Skeletal muscle cell (primary cell): ENCODE measurements around the gene S1PR2.
A peak's percentile ranks its signal among the peaks of the same experiment; 100 is the strongest.
"Not testable (repeated sequence)": the region's sequence is repeated elsewhere in the genome, so short reads cannot be mapped to it uniquely, and the experiment has no call there.

Experiments used
- DNase-seq: peaks from one replicate; pipeline ENCODE4 v3.0.0-alpha.2; 2010; ENCODE audit warnings: low read depth
- H3K4me3 ChIP-seq: 2 replicates; pipeline ENCODE4 v1.5.1; 2011; ENCODE audit warnings: low read depth, mild to moderate bottlenecking, control low read depth, low read length, moderate library complexity

Gene S1PR2

DNA sequence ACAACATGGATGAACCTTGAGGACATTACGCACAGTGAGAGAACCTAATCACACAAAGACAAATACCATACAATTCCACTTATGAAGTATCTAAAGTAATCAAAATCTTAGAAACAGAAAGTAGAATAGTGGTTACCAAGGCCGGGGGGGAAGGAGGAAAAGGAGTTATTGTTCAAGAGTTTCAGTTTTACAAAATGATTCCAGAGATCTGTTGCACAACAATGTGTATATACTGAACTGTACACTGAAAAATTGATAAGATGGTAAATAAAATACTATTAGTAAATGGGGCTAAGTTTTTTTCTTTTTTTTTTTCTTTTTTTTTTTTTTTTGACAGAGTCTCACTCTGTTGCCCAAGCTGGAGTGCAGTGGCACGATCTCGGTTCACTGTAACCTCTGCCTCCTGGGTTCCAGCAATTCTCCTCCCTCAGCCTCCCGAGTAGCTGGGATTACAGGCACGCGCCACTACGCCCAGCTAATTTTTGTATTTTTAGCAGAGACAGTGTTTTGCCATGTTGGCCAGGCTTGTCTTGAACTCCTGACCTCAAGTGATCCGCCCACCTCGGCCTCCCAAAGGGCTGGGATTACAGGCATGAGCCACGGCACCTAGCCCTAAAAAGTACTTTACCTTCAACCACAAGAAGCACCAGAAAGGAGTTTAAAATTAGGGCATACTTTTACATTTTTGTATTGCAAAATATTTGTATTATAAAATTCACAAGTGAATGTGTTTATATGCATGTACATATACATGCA, 32.1 kb downstream of the S1PR2 start:
- not testable (repeated sequence) for H3K4me3 ChIP-seq, DNase-seq

DNA sequence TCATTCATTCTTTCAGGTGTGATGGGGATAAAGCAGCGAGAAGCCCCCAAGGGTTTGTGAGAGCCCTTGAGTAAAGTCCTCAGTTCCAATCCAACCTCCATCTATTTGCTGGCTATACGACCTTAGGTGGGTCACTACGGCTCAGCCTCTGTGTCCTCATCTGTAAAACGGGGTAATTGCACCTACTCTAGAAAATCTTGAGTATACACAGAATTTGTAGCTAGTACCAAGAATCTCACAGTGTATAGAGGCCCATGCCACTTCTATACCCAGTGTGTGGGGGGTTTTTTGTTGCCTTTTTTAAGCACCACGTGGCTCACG, 36.0 kb downstream of the S1PR2 start:
- no peak for DNase-seq
- H3K4me3 ChIP-seq: peak overlapping the region; percentile 87

DNA sequence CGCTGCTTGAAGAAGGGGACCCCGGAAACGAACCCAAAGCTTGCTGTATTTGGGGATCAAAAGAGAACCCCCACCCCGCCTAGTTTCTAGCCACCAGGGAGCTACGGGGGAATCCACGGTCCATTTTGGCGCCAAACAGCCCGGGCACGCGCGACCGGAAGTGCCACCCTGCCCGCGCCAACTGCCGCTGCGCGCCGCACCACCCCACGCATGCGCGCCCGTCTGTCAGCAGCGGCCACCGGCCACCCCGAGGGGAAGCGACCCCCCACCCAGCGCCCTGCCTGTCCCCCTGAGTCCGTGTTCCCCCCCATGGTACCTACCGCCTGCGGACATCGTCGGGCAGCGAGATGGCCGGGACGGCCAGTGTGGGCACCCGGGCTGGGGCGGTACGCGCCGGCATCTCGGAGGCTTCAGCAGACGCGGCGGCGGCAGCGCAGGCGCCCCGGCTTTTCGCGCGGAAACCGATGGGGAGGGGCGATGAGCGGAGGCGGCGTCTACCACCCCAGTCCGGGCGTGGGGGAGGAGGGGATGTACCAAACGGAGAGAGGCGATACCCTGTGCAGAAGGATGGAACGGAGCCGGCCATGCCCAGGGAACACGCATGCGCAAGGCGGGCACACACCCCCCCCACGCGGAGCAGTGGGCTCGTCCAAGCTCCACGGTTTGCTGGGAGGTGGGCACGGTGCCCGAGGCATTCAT, 36.5 kb downstream of the S1PR2 start, which contains the start of gene DNMT1:
DNMT1 (minus strand) TSS at position 454 of the 699 bp plus-strand sequence; CDS start at position 400, 54 bp downstream.
- DNase-seq: peak; percentile 91
- peak within 1 kb of the TSS; percentile 87 for H3K4me3 ChIP-seq

DNA sequence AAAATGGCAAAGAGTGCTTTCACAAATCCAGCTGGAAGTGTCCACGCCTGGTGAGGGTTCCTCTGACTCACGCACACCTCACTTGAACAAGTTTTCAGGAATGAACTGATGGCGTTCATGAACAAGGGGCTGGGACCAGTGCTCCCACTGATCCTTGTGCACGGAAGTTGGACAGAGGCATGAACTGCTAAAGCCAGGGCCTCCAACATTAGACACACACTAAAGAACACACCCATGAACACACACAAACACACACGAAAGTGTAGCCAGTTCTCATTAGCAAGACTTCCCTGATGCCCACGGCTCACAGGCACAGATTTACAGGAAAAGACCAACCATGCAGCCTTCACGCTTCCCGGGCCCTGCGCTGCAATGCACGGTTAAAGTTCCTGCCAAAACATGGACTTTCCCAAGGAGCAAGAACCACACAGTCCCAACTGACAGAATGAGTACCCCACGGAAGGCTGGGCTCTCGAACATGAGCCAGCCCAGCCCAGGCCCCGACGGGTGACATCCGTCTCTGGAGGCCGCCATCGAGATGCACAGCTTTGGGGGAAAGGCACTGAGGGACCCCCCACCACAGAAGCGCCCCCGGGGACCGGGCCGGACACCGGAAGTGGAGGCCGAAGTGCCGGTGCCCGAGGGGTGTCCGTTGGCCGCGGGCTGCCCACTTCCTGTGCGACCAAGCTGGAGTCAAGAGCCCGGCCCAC, 37.2 kb downstream of the S1PR2 start:
- H3K4me3 ChIP-seq: peak overlapping the region; percentile 87
- no peak for DNase-seq

DNA sequence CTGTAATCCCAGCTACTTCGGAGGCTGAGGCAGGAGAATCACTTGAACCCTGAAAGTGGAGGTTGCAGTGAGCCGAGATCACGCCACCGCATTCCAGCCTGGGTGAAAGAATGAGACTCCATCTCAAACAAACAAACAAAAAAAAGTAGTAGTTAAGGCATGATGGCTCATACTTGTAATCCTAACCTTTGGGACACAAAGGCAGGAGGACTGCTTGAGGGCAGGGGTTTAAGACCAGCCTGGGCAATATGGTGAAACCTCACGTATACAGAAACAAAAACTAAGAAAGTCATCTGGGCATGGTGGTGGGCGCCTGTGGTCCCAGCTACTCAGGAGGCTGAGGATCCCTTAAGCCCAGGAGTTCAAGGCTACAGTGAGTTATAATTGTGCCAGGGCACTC, 38.2 kb downstream of the S1PR2 start:
- H3K4me3 ChIP-seq: no peak overlapping the region
- DNase-seq: no peak

DNA sequence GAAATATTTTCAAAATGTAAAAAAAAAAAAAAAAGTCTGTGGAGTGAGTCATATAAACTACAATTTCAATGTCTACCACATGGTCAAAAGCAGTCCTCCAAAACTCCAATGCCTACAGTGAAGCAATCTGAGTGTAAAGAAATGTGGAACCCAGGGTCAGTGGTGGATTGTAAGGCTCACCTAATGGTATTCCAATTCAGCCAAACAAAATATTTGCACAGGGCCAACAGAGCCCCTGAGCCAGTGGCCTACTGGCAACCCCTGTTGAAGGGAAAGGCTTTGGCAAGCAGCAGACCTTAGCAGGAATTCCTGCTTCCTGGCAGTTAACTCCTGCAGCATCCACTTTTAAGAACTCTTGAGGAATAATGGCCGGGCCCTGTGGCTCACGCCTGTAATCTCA, 39.8 kb downstream of the S1PR2 start:
- DNase-seq: peak; percentile 79
- no peak overlapping the region for H3K4me3 ChIP-seq

DNA sequence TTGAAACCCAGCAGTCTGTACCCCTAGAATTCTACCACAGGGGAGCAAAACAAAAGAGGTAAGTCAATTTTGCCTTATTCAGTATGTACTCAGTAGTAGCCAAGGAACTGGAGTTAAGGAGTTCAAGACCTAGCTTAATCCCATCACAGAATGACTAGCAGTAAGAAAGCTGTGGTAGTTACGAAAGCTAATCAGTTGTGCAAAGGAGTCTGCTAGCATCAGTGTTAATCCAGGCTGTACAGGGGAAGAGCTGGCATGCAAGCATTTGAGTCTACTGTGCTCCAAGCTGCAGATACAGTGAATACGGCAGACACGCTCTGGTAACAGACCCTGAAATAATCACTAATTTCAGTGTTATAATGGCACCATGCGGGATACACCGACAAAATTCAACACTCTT, 41.1 kb downstream of the S1PR2 start:
- no peak overlapping the region for H3K4me3 ChIP-seq
- DNase-seq: no peak

DNA sequence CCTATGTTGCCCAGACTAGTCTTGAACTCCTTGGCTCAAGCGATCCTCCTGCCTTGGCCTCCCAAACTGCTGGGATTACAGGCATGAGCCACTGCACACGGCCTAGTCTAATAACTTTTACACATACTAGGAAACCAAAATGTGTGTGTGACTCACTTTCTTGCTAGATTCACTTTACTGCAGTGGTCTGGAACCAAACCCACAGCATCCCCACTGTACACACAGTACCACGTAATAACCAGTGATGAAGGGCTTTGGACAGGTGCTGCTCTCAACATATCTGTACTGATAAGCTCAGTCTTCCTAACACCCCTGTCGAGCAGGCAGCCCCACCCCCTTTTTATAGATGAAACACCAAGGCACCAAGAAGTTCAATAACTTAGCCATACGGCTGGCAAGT, 41.5 kb downstream of the S1PR2 start:
- no peak overlapping the region for H3K4me3 ChIP-seq
- DNase-seq: no peak

DNA sequence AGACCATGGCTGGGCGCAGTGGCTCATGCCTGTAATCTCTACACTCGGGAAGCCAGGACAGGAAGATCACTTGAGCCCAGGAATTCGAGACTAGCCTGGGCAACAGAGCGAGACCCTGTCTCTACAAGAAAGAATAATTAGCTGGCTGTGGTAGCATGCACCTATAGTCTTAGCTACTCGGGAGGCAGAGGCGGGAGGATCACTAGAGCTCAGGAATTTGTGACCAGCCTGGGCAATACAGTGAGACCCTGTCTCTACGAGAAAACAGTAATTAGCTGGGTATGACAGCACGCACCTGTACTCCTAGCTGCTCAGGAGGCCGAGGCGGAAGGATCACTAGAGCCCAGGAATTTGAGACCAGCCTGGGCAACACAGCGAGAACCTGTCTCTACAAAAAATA, 43.8 kb downstream of the S1PR2 start:
- DNase-seq: no peak
- no peak overlapping the region for H3K4me3 ChIP-seq

DNA sequence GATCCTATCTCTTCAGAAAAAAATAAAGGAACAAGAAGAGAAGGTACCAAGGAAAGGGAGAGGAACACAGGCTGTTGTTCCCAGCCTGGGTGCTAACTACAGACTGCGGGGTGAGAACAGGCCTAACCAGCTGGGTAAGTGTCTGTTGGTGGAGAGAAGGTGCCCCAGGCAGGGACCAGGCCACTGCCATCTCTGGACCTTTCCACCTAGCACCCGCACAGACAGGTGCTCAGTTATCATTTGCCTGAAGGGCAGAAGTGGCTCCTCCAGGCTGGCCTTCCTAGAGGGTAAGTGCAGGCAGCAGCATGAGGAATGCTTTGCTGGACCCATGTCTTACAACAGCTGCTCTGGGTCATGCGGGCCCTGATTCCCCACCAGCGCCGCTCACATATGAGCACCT, 46.5 kb downstream of the S1PR2 start:
- no peak overlapping the region for H3K4me3 ChIP-seq
- no peak for DNase-seq

DNA sequence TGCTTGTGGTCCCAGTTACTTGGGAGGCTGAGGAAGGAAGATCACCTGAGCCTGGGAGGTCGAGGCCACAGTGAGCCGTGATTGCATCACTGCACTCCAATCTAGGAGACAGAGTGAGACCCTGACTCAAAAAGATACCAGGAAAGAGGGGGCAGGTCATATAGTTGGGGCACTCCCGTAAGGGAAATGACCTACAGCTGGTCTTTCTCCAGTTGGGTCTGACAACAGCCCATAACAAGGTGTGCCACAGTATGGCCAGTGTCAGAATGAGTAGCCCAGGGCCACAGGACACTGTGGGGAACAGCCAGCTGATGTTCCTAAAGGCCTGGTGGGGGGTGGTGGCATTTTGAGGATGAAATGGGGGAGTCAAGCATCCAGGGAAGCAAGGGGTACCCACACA, 47.2 kb downstream of the S1PR2 start:
- DNase-seq: no peak
- H3K4me3 ChIP-seq: no peak overlapping the region

DNA sequence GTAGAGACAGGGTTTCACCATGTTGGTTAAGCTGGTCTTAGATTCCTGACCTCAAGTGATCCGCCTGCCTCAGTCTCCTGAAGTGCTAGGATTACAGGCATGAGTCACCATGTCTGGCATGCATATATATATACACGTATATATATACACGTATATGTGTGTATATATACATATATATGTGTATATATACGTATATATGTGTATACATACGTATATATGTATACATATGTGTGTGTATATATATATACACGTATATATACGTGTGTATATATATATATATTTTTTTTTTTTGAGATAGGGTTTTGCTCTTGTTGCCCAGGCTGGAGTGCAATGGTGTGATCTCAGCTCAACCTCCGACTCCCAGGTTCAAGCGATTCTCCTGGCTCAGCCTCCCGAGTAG, 48.3 kb downstream of the S1PR2 start:
- no peak overlapping the region for H3K4me3 ChIP-seq
- no peak for DNase-seq

DNA sequence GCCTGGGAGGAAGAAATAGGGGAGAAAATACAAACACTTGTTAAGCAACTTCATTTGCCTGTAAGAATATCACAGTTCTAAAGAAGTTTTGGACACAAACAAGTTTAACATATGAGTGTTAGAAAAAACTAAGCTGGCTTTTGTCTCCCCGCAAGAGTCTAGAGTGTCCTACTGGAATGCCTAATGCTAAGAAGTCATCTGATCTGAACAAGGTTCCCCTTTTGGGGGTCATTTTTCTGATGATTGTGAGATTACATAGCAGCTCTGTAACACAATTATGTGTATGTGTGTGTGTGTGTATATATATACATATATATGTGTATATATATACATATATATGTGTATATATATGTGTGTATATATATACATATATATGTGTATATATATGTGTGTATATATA, 49.1 kb downstream of the S1PR2 start:
- no peak overlapping the region for H3K4me3 ChIP-seq
- no peak for DNase-seq

DNA sequence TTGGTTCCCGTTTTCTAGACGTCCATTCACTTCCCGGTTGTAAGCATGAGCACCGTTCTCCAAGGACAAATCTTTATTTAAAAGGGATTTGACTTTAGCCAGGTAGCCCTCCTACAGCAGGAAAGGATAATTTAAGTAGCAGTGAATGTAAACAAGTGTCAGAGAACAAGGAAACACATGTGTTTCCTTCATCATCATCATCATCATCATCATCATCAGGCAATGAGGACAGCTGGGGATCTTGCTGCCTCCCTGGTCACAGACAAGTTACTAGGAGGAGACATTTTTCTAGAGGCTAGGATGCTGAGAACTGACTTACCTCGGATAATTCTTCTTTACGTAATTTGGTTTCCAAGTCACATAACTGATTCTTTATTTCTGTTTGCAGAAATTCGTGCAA, 50.7 kb downstream of the S1PR2 start:
- no peak for DNase-seq
- H3K4me3 ChIP-seq: no peak overlapping the region

DNA sequence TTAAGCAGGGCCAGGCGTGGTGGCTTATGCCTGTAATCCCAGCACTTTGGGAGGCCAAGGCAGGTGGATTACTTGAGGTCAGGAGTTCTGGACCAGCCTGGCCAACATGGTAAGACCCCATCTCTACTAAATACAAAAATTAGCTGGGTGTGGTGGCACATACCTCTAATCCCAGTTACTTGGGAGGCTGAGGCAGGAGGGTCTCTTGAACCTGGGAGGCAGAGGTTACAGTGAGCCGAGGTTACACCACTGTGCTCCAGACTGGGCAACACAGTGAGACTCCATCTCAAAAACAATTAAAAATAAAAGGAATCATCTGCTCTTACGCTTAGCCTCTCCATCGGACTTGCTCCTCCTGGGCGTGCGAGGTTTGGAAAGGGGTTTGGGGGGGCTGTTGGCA, 51.1 kb downstream of the S1PR2 start:
- not testable (repeated sequence) for DNase-seq

DNA sequence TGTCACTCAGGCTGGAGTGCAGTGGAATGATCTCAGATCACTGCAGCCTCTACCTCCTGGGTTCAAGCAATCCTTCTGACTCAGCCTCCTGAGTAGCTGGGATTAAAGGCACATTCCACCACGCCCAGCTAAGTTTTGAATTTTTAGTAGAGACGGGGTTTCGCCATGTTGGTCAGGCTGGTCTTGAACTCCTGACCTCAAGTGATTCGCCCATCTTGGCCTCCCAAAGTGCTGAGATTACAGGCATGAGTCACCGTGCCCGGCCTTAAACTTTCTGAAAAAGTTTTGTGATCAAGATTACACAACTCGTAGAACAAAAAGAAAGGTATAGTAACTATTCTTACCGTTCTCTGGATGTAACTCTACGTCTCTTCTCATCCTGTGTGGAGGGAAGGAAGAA, 57.6 kb downstream of the S1PR2 start:
- no peak for DNase-seq
- H3K4me3 ChIP-seq: no peak overlapping the region

More for the DNA sequence above, 51.1 kb downstream of the S1PR2 start:
- not testable (repeated sequence) for H3K4me3 ChIP-seq
